ENCODE measurements around the gene PTGES3L. TPM values are rescaled to one million over a fixed set of nuclear protein-coding genes. Genes with fewer than 3 reads are reported as not detected.

Gene PTGES3L
- total and polyA plus RNA-seq, 2 of the 13 experiments (the other 11 are each of a cell fraction or from before 2014, with no cell fraction given), result 1.2 to 2.9 TPM

GRCh38 chr17:42985225-42985624, 5.3 kb upstream of the PTGES3L start (continued):
- no peak for TF ChIP-seq ZUFSP (CRISPR knock-in tag; IDR thresholded peaks at IDR 0.05; ENCODE audit: borderline replicate concordance)

- DNase-seq (ENCODE audit: low spot score), result no peak
- POLR2A ChIA-PET, result interaction anchor here (1.0 to 4.3 kb wide), 2 partner anchors 16 to 40 kb away, joined by 3 to 53 read pairs; partner anchors contain the start of genes RPL27 and VAT1
- no TSS peak for BruUV-seq (replicated peaks)
- H3K27ac ChIP-seq (ENCODE audit: extremely low read length, insufficient read depth, low read length), result no peak overlapping the region
- peaks cover 17% of the 10 kb centered on the region for H3K79me2 ChIP-seq (ENCODE audit: insufficient read depth, low read length)
- 0 out of 2 replicates have a peak overlapping the region, but pooled peaks have one; percentile 78 for H3K9ac ChIP-seq (ENCODE audit: insufficient read depth, low read depth, low read length)
- H2AFZ ChIP-seq (ENCODE audit: low read length), result no peak overlapping the region
- in situ Hi-C loops (cut with HindIII; ENCODE audit: extremely low pct_ligation_motif_present, low pct_unique_long_range_greater_than_20kb), result loop anchor here (10.0 kb wide), 1 partner anchor 137 kb away; the partner anchor contains the start of gene AOC2
- CTCF ChIA-PET (ENCODE audit: low intra/inter-chr PET ratio, low total read pairs), result no interaction called here
- peak overlapping the region; percentile 94 for H3K4me2 ChIP-seq (ENCODE audit: low read depth, low read length)
- peaks cover 6 to 25% of the 10 kb centered on the region in 2 experiments for H3K36me3 ChIP-seq (replicated peaks in 1 of 2; ENCODE audit: control insufficient read depth in 1 of 2, insufficient read depth in 2 of 2, low read length in 2 of 2)
- no peaks in the 10 kb centered on the region for H4K20me1 ChIP-seq (ENCODE audit: insufficient read depth, low read length)
- ATAC-seq, result no peak
- intact Hi-C loops (cut with micrococcal nuclease; ENCODE audit: unreplicated experiment), result loop anchor here (5.0 kb wide), 1 partner anchor 140 kb away; the partner anchor contains the start of gene AOC2
- H3K4me3 ChIP-seq (replicated peaks in 1 of 3; ENCODE audit: insufficient read depth in 1 of 3, low read depth in 2 of 3, low read length in 3 of 3), result no peak overlapping the region
- FAIRE-seq, result no peak
- no peaks in the 10 kb centered on the region for H3K9me3 ChIP-seq (ENCODE audit: low read length)
- H3K4me1 ChIP-seq (ENCODE audit: insufficient read depth, low read length), result peaks cover 42% of the 10 kb centered on the region
- H3K27me3 ChIP-seq (ENCODE audit: control insufficient read depth in 1 of 2, insufficient read depth in 2 of 2, low read length in 2 of 2), result peaks cover 0 to 3% of the 10 kb centered on the region in 2 experiments; a peak in 1 of 5 replicates
- TF ChIP-seq, protein P1, sequence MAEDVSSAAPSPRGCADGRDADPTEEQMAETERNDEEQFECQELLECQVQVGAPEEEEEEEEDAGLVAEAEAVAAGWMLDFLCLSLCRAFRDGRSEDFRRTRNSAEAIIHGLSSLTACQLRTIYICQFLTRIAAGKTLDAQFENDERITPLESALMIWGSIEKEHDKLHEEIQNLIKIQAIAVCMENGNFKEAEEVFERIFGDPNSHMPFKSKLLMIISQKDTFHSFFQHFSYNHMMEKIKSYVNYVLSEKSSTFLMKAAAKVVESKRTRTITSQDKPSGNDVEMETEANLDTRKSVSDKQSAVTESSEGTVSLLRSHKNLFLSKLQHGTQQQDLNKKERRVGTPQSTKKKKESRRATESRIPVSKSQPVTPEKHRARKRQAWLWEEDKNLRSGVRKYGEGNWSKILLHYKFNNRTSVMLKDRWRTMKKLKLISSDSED (CRISPR knock-in tag; IDR thresholded peaks at IDR 0.05), result no peak
- TF ChIP-seq ZNF777 (CRISPR knock-in tag; IDR thresholded peaks at IDR 0.05) (no peak), ZNF260 (CRISPR knock-in tag; IDR thresholded peaks at IDR 0.05; ENCODE audit: borderline replicate concordance, low read depth) (no peak), NR2F6 (IDR thresholded peaks at IDR 0.05) (no peak), NR2F6 (CRISPR knock-in tag; IDR thresholded peaks at IDR 0.05) (no peak), ZNF343 (CRISPR knock-in tag; IDR thresholded peaks at IDR 0.05) (no peak), YEATS4 (CRISPR knock-in tag; IDR thresholded peaks at IDR 0.05; ENCODE audit: borderline replicate concordance) (no peak), BRCA1 (CRISPR knock-in tag; IDR thresholded peaks at IDR 0.05) (no peak), CBX2 (IDR thresholded peaks at IDR 0.05; ENCODE audit: low read depth, low read length) (no peak), CBX2 (CRISPR knock-in tag; IDR thresholded peaks at IDR 0.05; ENCODE audit: low read depth) (no peak), ZNF792 (CRISPR knock-in tag; IDR thresholded peaks at IDR 0.05) (no peak)
- TF ChIP-seq, protein P2, sequence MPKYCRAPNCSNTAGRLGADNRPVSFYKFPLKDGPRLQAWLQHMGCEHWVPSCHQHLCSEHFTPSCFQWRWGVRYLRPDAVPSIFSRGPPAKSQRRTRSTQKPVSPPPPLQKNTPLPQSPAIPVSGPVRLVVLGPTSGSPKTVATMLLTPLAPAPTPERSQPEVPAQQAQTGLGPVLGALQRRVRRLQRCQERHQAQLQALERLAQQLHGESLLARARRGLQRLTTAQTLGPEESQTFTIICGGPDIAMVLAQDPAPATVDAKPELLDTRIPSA (CRISPR knock-in tag; IDR thresholded peaks at IDR 0.05; ENCODE audit: borderline replicate concordance), result no peak
- TF ChIP-seq, protein P3, sequence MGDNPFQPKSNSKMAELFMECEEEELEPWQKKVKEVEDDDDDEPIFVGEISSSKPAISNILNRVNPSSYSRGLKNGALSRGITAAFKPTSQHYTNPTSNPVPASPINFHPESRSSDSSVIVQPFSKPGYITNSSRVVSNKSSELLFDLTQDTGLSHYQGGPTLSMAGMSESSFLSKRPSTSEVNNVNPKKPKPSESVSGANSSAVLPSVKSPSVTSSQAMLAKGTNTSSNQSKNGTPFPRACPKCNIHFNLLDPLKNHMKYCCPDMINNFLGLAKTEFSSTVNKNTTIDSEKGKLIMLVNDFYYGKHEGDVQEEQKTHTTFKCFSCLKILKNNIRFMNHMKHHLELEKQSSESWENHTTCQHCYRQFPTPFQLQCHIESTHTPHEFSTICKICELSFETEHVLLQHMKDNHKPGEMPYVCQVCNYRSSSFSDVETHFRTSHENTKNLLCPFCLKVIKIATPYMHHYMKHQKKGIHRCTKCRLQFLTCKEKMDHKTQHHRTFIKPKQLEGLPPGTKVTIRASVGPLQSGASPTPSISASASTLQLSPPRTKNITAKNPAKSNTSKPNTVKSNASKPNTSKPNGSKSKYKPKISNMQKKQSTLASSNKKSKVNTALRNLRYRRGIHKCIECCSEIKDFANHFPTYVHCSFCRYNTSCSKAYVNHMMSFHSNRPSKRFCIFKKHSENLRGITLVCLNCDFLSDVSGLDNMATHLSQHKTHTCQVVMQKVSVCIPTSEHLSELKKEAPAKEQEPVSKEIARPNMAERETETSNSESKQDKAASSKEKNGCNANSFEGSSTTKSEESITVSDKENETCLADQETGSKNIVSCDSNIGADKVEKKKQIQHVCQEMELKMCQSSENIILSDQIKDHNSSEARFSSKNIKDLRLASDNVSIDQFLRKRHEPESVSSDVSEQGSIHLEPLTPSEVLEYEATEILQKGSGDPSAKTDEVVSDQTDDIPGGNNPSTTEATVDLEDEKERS (CRISPR knock-in tag; IDR thresholded peaks at IDR 0.05), result no peak
Observed at GRCh38 chr17:42982266-42982665, 2.4 kb upstream of the PTGES3L start.

All from HepG2 (cell line).